ENCODE measurements around the gene XYLB. TPM values are rescaled to one million over a fixed set of nuclear protein-coding genes. Genes with fewer than 3 reads are reported as not detected.
"Not testable (repeated sequence)": the region's sequence is repeated elsewhere in the genome, so short reads cannot be mapped to it uniquely, and the experiment has no call there.

XYLB gene
- total RNA-seq, 2 donors from 2014 or later = 4.9 TPM

GRCh38 chr3:38315488-38316230 is 30.9 kb upstream of the XYLB start:
- DNase-seq (ENCODE audit: low spot score) = no peak

GRCh38 chr3:38316356-38317191 is 30.0 kb upstream of the XYLB start:
- Histone ChIP-seq H3K9me3 (no peaks in the 10 kb centered on the region), H3K4me3 (no peak overlapping the region), H3K4me1 (replicated peaks) (no peaks in the 10 kb centered on the region), H3K27ac (no peak overlapping the region), H3K36me3 (no peaks in the 10 kb centered on the region), H3K27me3 (replicated peaks; ENCODE audit: insufficient read depth) (no peaks in the 10 kb centered on the region)
- no peak for TF ChIP-seq POLR2AphosphoS5 (IDR thresholded peaks at IDR 0.05)
- no peak for TF ChIP-seq CTCF (IDR thresholded peaks at IDR 0.05)
- TF ChIP-seq POLR2A (IDR thresholded peaks at IDR 0.05) = no peak
- 80% methylated on average over 22 of the region's 22 CpGs for WGBS
- no peak for DNase-seq (ENCODE audit: low spot score)
- intact Hi-C loops (cut with DNase I) = no loop called here

More at GRCh38 chr3:38315488-38316230, 30.9 kb upstream of the XYLB start:
- Histone ChIP-seq H3K9me3 (no peaks in the 10 kb centered on the region), H3K36me3 (no peaks in the 10 kb centered on the region), H3K4me1 (replicated peaks) (no peaks in the 10 kb centered on the region), H3K27me3 (replicated peaks; ENCODE audit: insufficient read depth) (no peaks in the 10 kb centered on the region), H3K4me3 (no peak overlapping the region), H3K27ac (no peak overlapping the region)
- WGBS = 80% methylated on average over 10 of the region's 10 CpGs
- TF ChIP-seq POLR2AphosphoS5 (IDR thresholded peaks at IDR 0.05) (no peak), CTCF (IDR thresholded peaks at IDR 0.05) (no peak), POLR2A (IDR thresholded peaks at IDR 0.05) (no peak)
- intact Hi-C loops (cut with DNase I) = no loop called here

- Histone ChIP-seq H3K4me1 (replicated peaks) (no peaks in the 10 kb centered on the region), H3K27ac (no peak overlapping the region), H3K4me3 (no peak overlapping the region), H3K36me3 (no peaks in the 10 kb centered on the region), H3K27me3 (replicated peaks; ENCODE audit: insufficient read depth) (no peaks in the 10 kb centered on the region), H3K9me3 (no peaks in the 10 kb centered on the region)
- intact Hi-C loops (cut with DNase I) = no loop called here
- whole genome bisulfite sequencing = 88% methylated on average over 7 of the region's 7 CpGs
- no peak for DNase-seq (ENCODE audit: low spot score)
- TF ChIP-seq POLR2A (IDR thresholded peaks at IDR 0.05) (no peak), CTCF (IDR thresholded peaks at IDR 0.05) (no peak), POLR2AphosphoS5 (IDR thresholded peaks at IDR 0.05) (no peak)
These were observed 29.3 kb upstream of the XYLB start for GRCh38 chr3:38317192-38317759.

GRCh38 chr3:38318766-38319671 is 27.6 kb upstream of the XYLB start:
- no peak for TF ChIP-seq POLR2A (IDR thresholded peaks at IDR 0.05)
- no peak for TF ChIP-seq POLR2AphosphoS5 (IDR thresholded peaks at IDR 0.05)
- no peak for TF ChIP-seq CTCF (IDR thresholded peaks at IDR 0.05)
- Histone ChIP-seq H3K36me3 (no peaks in the 10 kb centered on the region), H3K27me3 (replicated peaks; ENCODE audit: insufficient read depth) (no peaks in the 10 kb centered on the region), H3K4me3 (no peak overlapping the region), H3K27ac (no peak overlapping the region), H3K4me1 (replicated peaks) (no peaks in the 10 kb centered on the region), H3K9me3 (no peaks in the 10 kb centered on the region)
- DNase-seq (ENCODE audit: low spot score) = no peak
- 88% methylated on average over 8 of the region's 8 CpGs for WGBS
- intact Hi-C loops (cut with DNase I) = no loop called here

- intact Hi-C loops (cut with DNase I); H3K36me3 ChIP-seq; H3K27me3 ChIP-seq (replicated peaks; ENCODE audit: insufficient read depth); DNase-seq (ENCODE audit: low spot score); H3K27ac ChIP-seq; H3K9me3 ChIP-seq; H3K4me1 ChIP-seq (replicated peaks); H3K4me3 ChIP-seq: not testable (repeated sequence)
- 94% methylated on average over 4 of the region's 4 CpGs for WGBS
These were observed 25.9 kb upstream of the XYLB start for GRCh38 chr3:38320638-38321037.
